ENCODE measurements around the gene ADAM19. TPM values are rescaled to one million over a fixed set of nuclear protein-coding genes. Genes with fewer than 3 reads are reported as not detected.

Gene ADAM19
- total and polyA plus RNA-seq, 2 experiments from 2014 or later: 9.1 to 13.2 TPM

- TF ChIP-seq CTCF (conservative IDR thresholded peaks at IDR 0.05; ENCODE audit: low read depth in 2 of 2): no peak
- no peak for TF ChIP-seq NANOG (IDR thresholded peaks at IDR 0.05; ENCODE audit: borderline replicate concordance)
- no peak for TF ChIP-seq EZH2 (IDR thresholded peaks at IDR 0.05; ENCODE audit: low read depth, unreplicated experiment)
- TF ChIP-seq STAT1 (IDR thresholded peaks at IDR 0.05; ENCODE audit: unreplicated experiment): no peak
- no peak for TF ChIP-seq ZNF114 (CRISPR knock-in tag; IDR thresholded peaks at IDR 0.05)
- TF ChIP-seq REST (IDR thresholded peaks at IDR 0.05; ENCODE audit: unreplicated experiment): no peak
- no peak for TF ChIP-seq POLR2AphosphoS5 (IDR thresholded peaks at IDR 0.05; ENCODE audit: low read depth)
Measured at GRCh38 chr5:157549954-157550549, 25.5 kb downstream of the ADAM19 start (continued).

- H3K79me2 ChIP-seq (replicated peaks; ENCODE audit: insufficient read depth): no peaks in the 10 kb centered on the region; the same call in 1 of the 2 replicates
- no peak overlapping the region for H2AFZ ChIP-seq
- Mint-ChIP-seq H3K9me3 (no peaks in the 10 kb centered on the region), H3K36me3 (ENCODE audit: low read depth) (no peaks in the 10 kb centered on the region), H3K27me3 (ENCODE audit: insufficient read depth, low read depth, poor library complexity) (no peaks in the 10 kb centered on the region), H3K27ac (no peak overlapping the region), H3K4me1 (peaks cover 9% of the 10 kb centered on the region; the same call in 2 of the 3 replicates), H3K4me3 (no peak overlapping the region)
- no peaks in the 10 kb centered on the region for H3F3A ChIP-seq (replicated peaks; ENCODE audit: low read depth)
- no peaks in the 10 kb centered on the region for H3K36me3 ChIP-seq (ENCODE audit: insufficient read depth)
- ATAC-seq (no peak), DNase-seq (ENCODE audit: low spot score) (no peak)
- H3K27ac ChIP-seq (ENCODE audit: low read depth): no peak overlapping the region
- no peak overlapping the region for H3K4me2 ChIP-seq
- no peaks in the 10 kb centered on the region for H4K20me1 ChIP-seq (replicated peaks; ENCODE audit: insufficient read depth)
- H3K4me1 ChIP-seq (ENCODE audit: insufficient read depth): peaks cover 3% of the 10 kb centered on the region; the same call in 1 of the 2 replicates
- no peaks in the 10 kb centered on the region for H3K27me3 ChIP-seq (ENCODE audit: insufficient read depth)
- H3K9me2 ChIP-seq (ENCODE audit: insufficient read depth): no peaks in the 10 kb centered on the region
- no peak overlapping the region for H3K4me3 ChIP-seq
- TF ChIP-seq ZNF114 (CRISPR knock-in tag; IDR thresholded peaks at IDR 0.05) (no peak), ETS1 (IDR thresholded peaks at IDR 0.05) (no peak), JUNB (IDR thresholded peaks at IDR 0.05; ENCODE audit: unreplicated experiment) (no peak), EZH2 (IDR thresholded peaks at IDR 0.05; ENCODE audit: low read depth, unreplicated experiment) (no peak), POLR2AphosphoS5 (IDR thresholded peaks at IDR 0.05; ENCODE audit: low read depth) (no peak), ZNF331 (CRISPR knock-in tag; IDR thresholded peaks at IDR 0.05; ENCODE audit: low read depth) (no peak), NANOG (IDR thresholded peaks at IDR 0.05; ENCODE audit: borderline replicate concordance) (no peak), EZH2phosphoT487 (IDR thresholded peaks at IDR 0.05; ENCODE audit: unreplicated experiment) (no peak), STAT1 (IDR thresholded peaks at IDR 0.05; ENCODE audit: unreplicated experiment) (no peak), CTCF (conservative IDR thresholded peaks at IDR 0.05; ENCODE audit: low read depth in 2 of 2) (no peak)
Measured at GRCh38 chr5:157549283-157549629, 26.3 kb downstream of the ADAM19 start.

Measured in GM23338 (cell line).